ENCODE data around the gene NPHP1. TPM values are rescaled to one million over a fixed set of nuclear protein-coding genes. Genes with fewer than 3 reads are reported as not detected.
A peak's percentile ranks its signal among the peaks of the same experiment; 100 is the strongest.
"Not testable (repeated sequence)": the region's sequence is repeated elsewhere in the genome, so short reads cannot be mapped to it uniquely, and the experiment has no call there.

NPHP1 gene
- total RNA-seq, 2 donors from 2014 or later: 0.40 to 0.42 TPM

- intact Hi-C loops (cut with DNase I): no loop called here
- H3K36me3 ChIP-seq: no peaks in the 10 kb centered on the region
- H3K9me3 ChIP-seq: no peaks in the 10 kb centered on the region
These were observed 34.7 kb downstream of the NPHP1 start for GRCh38 chr2:110170102-110170501.

DNA sequence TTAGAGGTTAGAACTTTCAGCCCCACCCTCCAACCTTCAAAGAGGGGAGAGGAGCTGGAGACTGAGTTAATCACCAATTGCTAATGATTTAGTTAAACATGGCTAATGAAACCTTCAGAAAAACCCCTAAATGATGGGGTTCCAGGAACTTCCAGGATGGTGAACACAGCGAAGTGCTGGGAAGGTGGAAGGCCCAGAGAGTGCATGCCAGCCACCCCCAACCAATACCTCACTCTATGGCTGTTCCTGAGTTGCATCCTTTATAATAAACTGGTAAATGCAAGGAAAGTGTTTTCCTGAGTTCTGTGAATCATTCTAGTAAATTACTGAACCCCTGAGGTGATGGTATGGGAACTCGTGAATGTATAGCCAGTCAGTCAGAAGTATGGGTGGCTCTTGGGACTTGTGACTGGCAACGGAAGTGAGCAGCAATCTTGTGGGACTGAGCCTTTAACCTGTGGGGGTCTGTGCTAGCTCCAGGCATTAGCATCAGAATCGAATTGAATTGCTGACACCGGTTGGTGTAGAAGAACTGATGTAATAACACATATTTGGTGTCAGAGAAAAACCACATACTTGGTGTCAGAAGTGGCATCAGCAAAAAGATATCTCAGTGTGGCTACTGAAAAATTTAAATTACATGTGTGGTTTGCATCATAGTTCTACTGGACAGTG, 37.4 kb downstream of the NPHP1 start:
- H3K9me3 ChIP-seq: no peaks in the 10 kb centered on the region
- no peak overlapping the region for H3K27ac ChIP-seq
- no peak overlapping the region for H3K4me3 ChIP-seq
- no peak overlapping the region for H3K9ac ChIP-seq (ENCODE audit: low read depth in 2 of 2, low read length in 2 of 2)
- no peaks in the 10 kb centered on the region for H3K36me3 ChIP-seq
- no peak for DNase-seq
- no peaks in the 10 kb centered on the region for H3K4me1 ChIP-seq
- intact Hi-C loops (cut with DNase I): no loop called here
- H3K27me3 ChIP-seq: no peaks in the 10 kb centered on the region
- TF ChIP-seq, protein P1, sequence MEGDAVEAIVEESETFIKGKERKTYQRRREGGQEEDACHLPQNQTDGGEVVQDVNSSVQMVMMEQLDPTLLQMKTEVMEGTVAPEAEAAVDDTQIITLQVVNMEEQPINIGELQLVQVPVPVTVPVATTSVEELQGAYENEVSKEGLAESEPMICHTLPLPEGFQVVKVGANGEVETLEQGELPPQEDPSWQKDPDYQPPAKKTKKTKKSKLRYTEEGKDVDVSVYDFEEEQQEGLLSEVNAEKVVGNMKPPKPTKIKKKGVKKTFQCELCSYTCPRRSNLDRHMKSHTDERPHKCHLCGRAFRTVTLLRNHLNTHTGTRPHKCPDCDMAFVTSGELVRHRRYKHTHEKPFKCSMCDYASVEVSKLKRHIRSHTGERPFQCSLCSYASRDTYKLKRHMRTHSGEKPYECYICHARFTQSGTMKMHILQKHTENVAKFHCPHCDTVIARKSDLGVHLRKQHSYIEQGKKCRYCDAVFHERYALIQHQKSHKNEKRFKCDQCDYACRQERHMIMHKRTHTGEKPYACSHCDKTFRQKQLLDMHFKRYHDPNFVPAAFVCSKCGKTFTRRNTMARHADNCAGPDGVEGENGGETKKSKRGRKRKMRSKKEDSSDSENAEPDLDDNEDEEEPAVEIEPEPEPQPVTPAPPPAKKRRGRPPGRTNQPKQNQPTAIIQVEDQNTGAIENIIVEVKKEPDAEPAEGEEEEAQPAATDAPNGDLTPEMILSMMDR (IDR thresholded peaks at IDR 0.05): no peak

More at GRCh38 chr2:110170102-110170501, 34.7 kb downstream of the NPHP1 start:
- no peak for DNase-seq
- H3K9ac ChIP-seq (ENCODE audit: low read depth in 2 of 2, low read length in 2 of 2): no peak overlapping the region
- TF ChIP-seq, protein P1 (IDR thresholded peaks at IDR 0.05): no peak
- no peaks in the 10 kb centered on the region for H3K4me1 ChIP-seq
- no peak overlapping the region for H3K4me3 ChIP-seq
- no peak overlapping the region for H3K27ac ChIP-seq
- H3K27me3 ChIP-seq: no peaks in the 10 kb centered on the region

DNA sequence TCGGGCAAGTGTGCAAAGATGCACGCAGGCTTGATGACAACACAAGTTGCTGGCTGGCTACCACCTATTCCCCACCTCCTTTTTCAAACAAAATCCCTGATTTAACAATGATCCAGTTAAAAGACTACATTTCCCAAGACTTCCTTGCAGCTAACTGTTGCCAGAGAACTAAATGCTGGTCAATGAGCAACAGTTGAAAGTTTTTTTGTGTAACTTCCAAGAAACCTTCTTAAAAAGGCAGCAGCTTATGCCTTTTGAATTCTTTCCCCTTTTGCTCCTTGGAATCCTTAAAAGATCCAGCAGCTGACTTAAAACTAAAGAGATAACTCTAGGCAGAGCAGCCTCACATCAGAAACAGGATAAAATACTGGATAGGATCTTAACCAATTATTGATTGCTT, 38.5 kb downstream of the NPHP1 start:
- Histone ChIP-seq H3K27me3 (no peaks in the 10 kb centered on the region), H3K4me3 (no peak overlapping the region), H3K9me3 (no peaks in the 10 kb centered on the region), H3K4me1 (no peaks in the 10 kb centered on the region), H3K27ac (no peak overlapping the region), H3K36me3 (no peaks in the 10 kb centered on the region), H3K9ac (ENCODE audit: low read depth in 2 of 2, low read length in 2 of 2) (no peak overlapping the region)
- TF ChIP-seq, protein P1 (IDR thresholded peaks at IDR 0.05): no peak
- no peak for DNase-seq
- intact Hi-C loops (cut with DNase I): no loop called here

GRCh38 chr2:110157153-110157793, 47.5 kb downstream of the NPHP1 start:
- TF ChIP-seq, protein P1 (IDR thresholded peaks at IDR 0.05): peak; percentile 63
- Histone ChIP-seq H3K4me3 (no peak overlapping the region), H3K36me3 (no peaks in the 10 kb centered on the region), H3K9me3 (no peaks in the 10 kb centered on the region), H3K4me1 (no peaks in the 10 kb centered on the region), H3K27me3 (no peaks in the 10 kb centered on the region), H3K27ac (no peak overlapping the region), H3K9ac (ENCODE audit: low read depth in 2 of 2, low read length in 2 of 2) (no peak overlapping the region)
- DNase-seq: peak; percentile 40
- intact Hi-C loops (cut with DNase I): no loop called here

DNA sequence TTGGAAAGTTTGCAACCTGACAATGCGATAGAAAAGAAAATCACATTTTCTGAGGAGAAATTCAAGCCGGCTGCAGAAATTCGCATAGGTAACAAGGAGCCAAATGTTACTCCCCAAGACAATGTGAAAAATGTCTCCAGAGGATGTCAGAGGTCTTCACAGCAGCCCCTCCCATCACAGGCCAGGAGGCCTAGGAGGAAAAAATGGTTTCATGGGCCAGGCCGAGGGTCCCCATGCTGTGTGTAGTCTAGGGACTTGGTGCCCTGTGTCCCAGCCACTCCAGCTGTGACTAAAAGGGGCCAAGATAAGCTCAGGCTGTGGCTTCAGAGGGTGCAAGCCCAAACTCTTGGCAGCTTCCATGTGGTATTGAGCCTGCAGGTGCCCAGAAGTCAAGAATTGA, 50.0 kb downstream of the NPHP1 start:
- H3K4me3 ChIP-seq; H3K27me3 ChIP-seq; H3K27ac ChIP-seq; H3K9ac ChIP-seq (ENCODE audit: low read depth in 2 of 2, low read length in 2 of 2); intact Hi-C loops (cut with DNase I); H3K36me3 ChIP-seq; H3K9me3 ChIP-seq; DNase-seq; H3K4me1 ChIP-seq: not testable (repeated sequence)

DNA sequence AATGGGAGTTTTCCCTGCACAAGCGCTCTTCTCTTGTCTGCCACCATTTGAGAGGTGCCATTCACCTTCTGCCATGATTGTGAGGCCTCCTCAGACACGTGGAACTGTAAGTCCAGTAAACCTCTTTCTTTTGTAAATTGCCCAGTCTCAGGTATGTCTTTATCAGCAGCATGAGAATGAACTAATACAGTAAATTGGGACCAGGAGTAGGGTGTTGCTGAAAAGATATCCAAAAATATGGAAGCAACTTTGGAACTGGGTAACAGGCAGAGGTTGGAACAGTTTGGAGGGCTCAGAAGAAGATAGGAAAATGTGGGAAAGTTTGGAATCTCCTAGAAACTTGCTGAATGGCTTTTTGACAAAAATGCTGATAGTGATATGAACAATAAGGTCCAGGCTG, 50.6 kb downstream of the NPHP1 start:
- H3K4me3 ChIP-seq; intact Hi-C loops (cut with DNase I); H3K9ac ChIP-seq (ENCODE audit: low read depth in 2 of 2, low read length in 2 of 2); DNase-seq; H3K4me1 ChIP-seq; H3K27me3 ChIP-seq; H3K9me3 ChIP-seq; H3K27ac ChIP-seq; H3K36me3 ChIP-seq: not testable (repeated sequence)
